Osteocyte (in vitro differentiated cells): ENCODE measurements around the gene CEP20. TPM values are rescaled to one million over a fixed set of nuclear protein-coding genes. Genes with fewer than 3 reads are reported as not detected.
"Not testable (repeated sequence)": the region's sequence is repeated elsewhere in the genome, so short reads cannot be mapped to it uniquely, and the experiment has no call there.

Experiments used
- DNase-seq: peaks from one replicate; pipeline ENCODE4 v3.0.0; 2021; ENCODE audit warnings: mixed read lengths; ENCODE audit not compliant: unreplicated experiment; ENCODE audit errors: extremely low spot score
- H3K27ac Mint-ChIP-seq: one replicate; pipeline ENCODE4 v1.8.0; 2021; ENCODE audit warnings: mild to moderate bottlenecking, mixed read lengths; ENCODE audit not compliant: unreplicated experiment
- H3K27me3 Mint-ChIP-seq: one replicate; pipeline ENCODE4 v1.8.0; 2021; ENCODE audit warnings: mixed read lengths; ENCODE audit not compliant: unreplicated experiment
- H3K36me3 Mint-ChIP-seq: one replicate; pipeline ENCODE4 v1.8.0; 2021; ENCODE audit warnings: mixed read lengths; ENCODE audit not compliant: unreplicated experiment
- H3K4me1 Mint-ChIP-seq: one replicate; pipeline ENCODE4 v1.8.0; 2021; ENCODE audit warnings: mixed read lengths; ENCODE audit not compliant: unreplicated experiment
- H3K4me3 Mint-ChIP-seq: one replicate; pipeline ENCODE4 v1.8.0; 2021; ENCODE audit warnings: mild to moderate bottlenecking, moderate library complexity, mixed read lengths; ENCODE audit not compliant: unreplicated experiment
- H3K9me3 Mint-ChIP-seq: one replicate; pipeline ENCODE4 v1.8.0; 2021; ENCODE audit warnings: mixed read lengths; ENCODE audit not compliant: unreplicated experiment
- total RNA-seq: library from RNA; stranded (reverse); gene quantifications from 2 replicates; pipeline ENCODE4 v1.2.1, GENCODE V29; 2021
- TF ChIP-seq, protein P1 (sequence below): fragments of 200-600 bp; sonication (generic); IDR thresholded peaks from 2 replicates; pipeline ENCODE4 v1.5.0; 2021; ENCODE audit warnings: antibody characterized with exemption, mild to moderate bottlenecking, moderate library complexity

Gene CEP20
- total RNA-seq, 1 donor from 2014 or later: 24.3 TPM

GRCh38 chr16:15928261-15929104, 40.1 kb upstream of the CEP20 start:
- Mint-ChIP-seq H3K4me1 (peaks cover 2% of the 10 kb centered on the region), H3K4me3 (no peak overlapping the region), H3K27ac (no peak overlapping the region), H3K9me3 (peaks cover 4% of the 10 kb centered on the region), H3K36me3 (peaks cover 2% of the 10 kb centered on the region), H3K27me3 (no peaks in the 10 kb centered on the region)
- TF ChIP-seq, protein P1, sequence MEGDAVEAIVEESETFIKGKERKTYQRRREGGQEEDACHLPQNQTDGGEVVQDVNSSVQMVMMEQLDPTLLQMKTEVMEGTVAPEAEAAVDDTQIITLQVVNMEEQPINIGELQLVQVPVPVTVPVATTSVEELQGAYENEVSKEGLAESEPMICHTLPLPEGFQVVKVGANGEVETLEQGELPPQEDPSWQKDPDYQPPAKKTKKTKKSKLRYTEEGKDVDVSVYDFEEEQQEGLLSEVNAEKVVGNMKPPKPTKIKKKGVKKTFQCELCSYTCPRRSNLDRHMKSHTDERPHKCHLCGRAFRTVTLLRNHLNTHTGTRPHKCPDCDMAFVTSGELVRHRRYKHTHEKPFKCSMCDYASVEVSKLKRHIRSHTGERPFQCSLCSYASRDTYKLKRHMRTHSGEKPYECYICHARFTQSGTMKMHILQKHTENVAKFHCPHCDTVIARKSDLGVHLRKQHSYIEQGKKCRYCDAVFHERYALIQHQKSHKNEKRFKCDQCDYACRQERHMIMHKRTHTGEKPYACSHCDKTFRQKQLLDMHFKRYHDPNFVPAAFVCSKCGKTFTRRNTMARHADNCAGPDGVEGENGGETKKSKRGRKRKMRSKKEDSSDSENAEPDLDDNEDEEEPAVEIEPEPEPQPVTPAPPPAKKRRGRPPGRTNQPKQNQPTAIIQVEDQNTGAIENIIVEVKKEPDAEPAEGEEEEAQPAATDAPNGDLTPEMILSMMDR: no peak
- DNase-seq: no peak

DNA sequence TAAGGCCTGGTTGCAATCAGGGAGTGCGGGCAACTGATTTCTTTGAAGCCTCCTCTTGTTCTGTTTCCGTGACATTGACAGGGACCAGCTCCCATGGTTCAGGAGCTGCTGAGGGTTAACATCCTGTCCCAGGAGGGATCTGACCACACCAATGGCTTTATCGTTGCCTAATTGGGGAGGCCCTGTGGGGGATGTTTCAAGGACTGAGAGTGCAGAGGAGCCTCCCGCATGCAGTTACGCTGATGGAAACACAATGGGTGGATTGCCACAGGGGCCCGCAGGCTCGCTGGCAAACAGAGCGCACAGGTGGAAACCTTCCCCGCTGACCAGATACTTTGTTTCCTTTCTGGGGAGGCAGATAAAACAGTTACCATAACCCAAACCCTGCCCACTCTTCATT, 37.2 kb upstream of the CEP20 start:
- DNase-seq: no peak
- no peaks in the 10 kb centered on the region for H3K9me3 Mint-ChIP-seq
- no peaks in the 10 kb centered on the region for H3K27me3 Mint-ChIP-seq
- H3K4me3 Mint-ChIP-seq: no peak overlapping the region
- TF ChIP-seq, protein P1: no peak
- H3K36me3 Mint-ChIP-seq: no peaks in the 10 kb centered on the region
- no peak overlapping the region for H3K27ac Mint-ChIP-seq
- peaks cover 2% of the 10 kb centered on the region for H3K4me1 Mint-ChIP-seq

GRCh38 chr16:15924996-15925395, 36.6 kb upstream of the CEP20 start:
- H3K4me1 Mint-ChIP-seq: peaks cover 8% of the 10 kb centered on the region
- H3K4me3 Mint-ChIP-seq: no peak overlapping the region
- H3K27me3 Mint-ChIP-seq: no peaks in the 10 kb centered on the region
- no peaks in the 10 kb centered on the region for H3K36me3 Mint-ChIP-seq
- no peak for DNase-seq
- TF ChIP-seq, protein P1: no peak
- no peaks in the 10 kb centered on the region for H3K9me3 Mint-ChIP-seq
- no peak overlapping the region for H3K27ac Mint-ChIP-seq

DNA sequence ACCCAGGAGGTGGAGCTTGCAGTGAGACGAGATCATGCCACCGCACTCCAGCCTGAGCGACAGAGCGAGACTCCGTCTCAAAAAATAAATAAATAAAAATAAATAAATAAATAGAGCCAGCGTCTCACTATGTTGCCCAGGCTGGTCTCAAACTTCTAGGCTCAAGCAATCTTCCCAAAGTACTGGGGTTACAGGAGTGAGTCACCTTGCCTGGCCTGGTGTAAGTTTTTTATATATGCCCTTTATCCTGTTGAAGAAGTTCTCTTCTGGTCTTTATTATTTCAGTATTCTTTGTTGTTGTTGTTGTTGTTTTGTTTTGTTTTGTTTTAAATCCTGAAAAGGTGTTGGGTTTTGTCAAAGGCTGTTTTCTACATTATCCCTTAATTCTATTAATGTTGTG, 30.9 kb upstream of the CEP20 start:
- H3K27ac Mint-ChIP-seq: no peak overlapping the region
- no peak for DNase-seq
- TF ChIP-seq, protein P1: no peak
- no peaks in the 10 kb centered on the region for H3K9me3 Mint-ChIP-seq
- no peak overlapping the region for H3K4me3 Mint-ChIP-seq
- no peaks in the 10 kb centered on the region for H3K27me3 Mint-ChIP-seq
- no peaks in the 10 kb centered on the region for H3K36me3 Mint-ChIP-seq
- H3K4me1 Mint-ChIP-seq: peaks cover 8% of the 10 kb centered on the region

DNA sequence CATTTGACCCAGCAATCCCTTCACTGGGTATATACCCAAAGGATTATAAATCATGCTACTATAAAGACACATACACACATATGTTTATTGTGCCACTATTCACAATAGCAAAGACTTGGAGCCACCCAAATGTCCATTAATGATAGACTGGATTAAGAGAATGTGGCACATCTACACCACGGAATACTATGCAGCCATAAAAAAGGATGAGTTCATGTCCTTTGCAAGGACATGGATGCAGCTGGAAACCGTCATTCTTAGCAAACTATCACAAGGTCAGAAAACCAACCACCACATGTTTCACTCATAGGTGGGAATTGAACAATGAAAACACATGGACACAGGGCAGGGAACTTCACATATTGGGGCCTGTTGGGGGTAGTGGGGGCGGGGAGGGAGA, 29.9 kb upstream of the CEP20 start:
- H3K36me3 Mint-ChIP-seq, H3K27ac Mint-ChIP-seq, H3K27me3 Mint-ChIP-seq, H3K9me3 Mint-ChIP-seq, DNase-seq, H3K4me3 Mint-ChIP-seq, H3K4me1 Mint-ChIP-seq: not testable (repeated sequence)
